HG03103 (cell line): ENCODE measurements around the gene HDC.

Experiments
- ATAC-seq: cut with Tn5 transposase; IDR thresholded peaks from one replicate; pipeline ENCODE4 v1.9.1; 2021; ENCODE audit warnings: low read depth; ENCODE audit not compliant: unreplicated experiment

The HDC gene

DNA sequence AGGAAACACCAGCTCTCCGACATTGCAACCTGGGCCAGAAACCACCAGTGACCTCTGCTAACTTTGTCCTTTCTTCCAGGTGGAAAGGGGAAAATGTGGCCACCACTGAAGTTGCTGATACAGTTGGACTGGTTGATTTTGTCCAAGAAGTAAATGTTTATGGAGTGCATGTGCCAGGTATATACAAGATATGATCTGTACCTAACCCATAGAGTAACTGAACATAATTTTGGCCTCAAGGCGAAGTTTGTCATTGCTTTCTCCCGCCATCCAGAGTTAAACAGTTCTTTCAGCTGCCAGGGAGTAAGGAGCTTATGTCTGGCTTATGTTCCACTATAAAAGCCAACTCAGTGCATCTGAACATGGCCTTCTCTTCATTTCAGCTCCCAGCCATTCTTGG is 36.7 kb downstream of the HDC start:
- no peak for ATAC-seq

DNA sequence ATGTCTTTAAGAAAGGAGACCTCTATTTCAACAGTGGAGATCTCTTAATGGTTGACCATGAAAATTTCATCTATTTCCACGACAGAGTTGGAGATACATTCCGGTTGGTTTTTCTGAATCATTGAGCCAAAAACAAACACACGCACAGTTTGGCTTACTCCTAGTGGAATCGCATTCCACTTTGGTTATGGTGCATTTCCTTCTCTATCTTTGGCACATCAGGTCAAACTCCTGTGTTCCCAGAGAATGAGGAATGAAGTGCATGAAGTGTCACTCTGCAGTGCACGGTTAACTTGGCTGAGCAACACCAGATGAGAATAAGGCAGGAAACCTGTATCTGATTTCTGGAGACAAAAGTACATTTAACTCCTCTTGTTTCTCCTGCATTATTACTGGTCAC is 38.5 kb downstream of the HDC start:
- no peak for ATAC-seq

GRCh38 chr15:50225938-50226337 is 39.6 kb downstream of the HDC start:
- ATAC-seq: no peak

DNA sequence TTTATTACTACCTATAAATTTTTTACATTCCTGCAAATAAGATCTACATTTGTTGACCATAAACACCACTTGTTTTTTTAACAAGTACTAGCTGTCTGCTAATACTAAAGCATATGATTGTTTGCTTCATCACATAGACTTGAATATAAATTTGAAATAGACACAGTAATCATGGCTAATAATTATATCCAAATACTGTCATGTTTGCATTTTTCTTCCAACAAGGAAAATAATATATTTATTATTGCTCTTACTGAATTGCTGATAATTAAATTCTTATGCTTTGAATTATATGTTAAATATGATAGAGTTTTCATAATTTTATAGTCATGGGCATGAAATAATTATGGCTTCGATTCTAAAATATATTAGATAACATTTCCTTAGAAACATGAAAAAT is 40.5 kb downstream of the HDC start:
- ATAC-seq: no peak

DNA sequence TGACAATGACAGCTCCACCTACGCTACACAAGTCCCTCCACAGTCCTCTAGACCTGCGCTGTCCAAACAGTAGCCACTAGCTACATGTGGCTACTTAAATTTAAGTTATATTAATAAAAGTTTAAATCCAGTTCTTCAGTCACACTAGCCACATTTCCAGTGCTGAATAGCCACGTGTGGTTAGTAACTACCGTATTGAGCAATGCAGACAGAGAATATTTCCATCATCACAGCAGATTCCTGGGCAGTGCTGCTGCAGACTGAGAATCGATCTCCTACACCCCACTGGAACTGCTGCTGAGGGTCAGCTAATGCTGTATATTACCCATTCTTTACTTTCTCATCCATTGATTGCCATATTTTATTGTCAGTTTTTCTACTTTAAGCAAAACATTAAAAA is 40.9 kb downstream of the HDC start:
- no peak for ATAC-seq

DNA sequence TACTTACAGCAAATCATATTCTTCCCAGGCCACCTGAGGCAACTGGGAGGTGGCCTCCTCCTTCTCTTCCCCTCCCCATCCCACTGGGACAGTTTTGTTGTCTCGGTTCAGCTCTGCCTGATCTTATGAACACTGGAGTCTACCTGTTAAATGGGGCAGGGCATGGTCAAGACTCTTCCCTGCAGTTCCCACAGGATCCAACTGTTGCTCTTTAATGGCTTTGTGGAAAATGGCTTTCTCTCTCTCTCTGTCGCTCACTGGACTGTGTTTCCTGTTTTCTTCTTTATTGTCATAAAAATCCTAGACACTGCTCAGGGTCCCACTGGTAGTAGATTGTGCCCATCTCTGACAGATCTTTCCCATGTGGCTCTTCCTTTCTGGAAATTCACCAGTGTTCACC is 43.3 kb downstream of the HDC start:
- ATAC-seq: no peak

GRCh38 chr15:50219820-50220219 is 45.7 kb downstream of the HDC start:
- ATAC-seq: no peak

GRCh38 chr15:50218691-50219090 is 46.8 kb downstream of the HDC start:
- no peak for ATAC-seq

- no peak for ATAC-seq
Measured at GRCh38 chr15:50218291-50218690, 47.2 kb downstream of the HDC start.

GRCh38 chr15:50210462-50211157 is 54.9 kb downstream of the HDC start:
- ATAC-seq: no peak

DNA sequence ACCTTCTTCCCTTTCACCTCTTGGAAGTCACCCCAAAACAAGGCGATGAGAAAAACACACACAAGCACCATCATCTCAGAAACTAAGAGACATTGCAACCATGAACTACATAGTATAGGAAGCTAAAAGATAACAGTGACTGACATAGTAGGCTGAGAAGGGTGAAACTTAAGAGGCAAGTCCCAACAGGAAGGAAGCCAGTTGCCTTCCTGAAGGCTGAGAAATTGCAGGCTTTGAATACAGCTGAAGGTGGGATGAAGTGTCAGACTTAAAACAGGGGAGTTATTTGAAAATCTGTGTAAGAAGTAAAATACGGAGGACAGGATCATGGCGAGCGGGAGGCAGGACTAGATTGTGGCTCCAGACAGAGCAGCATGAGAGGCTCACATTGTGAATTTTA is 55.7 kb downstream of the HDC start:
- ATAC-seq: no peak

DNA sequence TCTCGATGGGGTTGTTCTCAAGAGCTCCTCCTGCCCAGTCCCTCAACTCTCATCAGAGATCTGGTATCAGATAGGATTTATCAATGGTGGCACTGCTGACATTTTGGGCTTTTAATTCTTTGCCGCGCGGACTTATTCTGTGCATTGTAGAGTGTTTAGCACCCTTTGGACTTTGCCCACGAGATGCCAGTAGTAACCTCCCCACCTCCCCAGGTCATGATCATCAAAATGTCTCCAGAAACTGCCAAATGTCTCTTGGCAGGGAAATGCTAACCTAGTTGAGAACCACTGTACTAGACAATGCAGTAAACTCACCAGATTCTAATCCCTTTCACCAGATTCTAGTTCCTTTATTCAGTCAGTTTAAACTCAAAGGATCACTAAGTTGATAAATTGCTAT is 59.5 kb downstream of the HDC start:
- ATAC-seq: no peak

- no peak for ATAC-seq
Measured at GRCh38 chr15:50202003-50202402, 63.5 kb downstream of the HDC start.

DNA sequence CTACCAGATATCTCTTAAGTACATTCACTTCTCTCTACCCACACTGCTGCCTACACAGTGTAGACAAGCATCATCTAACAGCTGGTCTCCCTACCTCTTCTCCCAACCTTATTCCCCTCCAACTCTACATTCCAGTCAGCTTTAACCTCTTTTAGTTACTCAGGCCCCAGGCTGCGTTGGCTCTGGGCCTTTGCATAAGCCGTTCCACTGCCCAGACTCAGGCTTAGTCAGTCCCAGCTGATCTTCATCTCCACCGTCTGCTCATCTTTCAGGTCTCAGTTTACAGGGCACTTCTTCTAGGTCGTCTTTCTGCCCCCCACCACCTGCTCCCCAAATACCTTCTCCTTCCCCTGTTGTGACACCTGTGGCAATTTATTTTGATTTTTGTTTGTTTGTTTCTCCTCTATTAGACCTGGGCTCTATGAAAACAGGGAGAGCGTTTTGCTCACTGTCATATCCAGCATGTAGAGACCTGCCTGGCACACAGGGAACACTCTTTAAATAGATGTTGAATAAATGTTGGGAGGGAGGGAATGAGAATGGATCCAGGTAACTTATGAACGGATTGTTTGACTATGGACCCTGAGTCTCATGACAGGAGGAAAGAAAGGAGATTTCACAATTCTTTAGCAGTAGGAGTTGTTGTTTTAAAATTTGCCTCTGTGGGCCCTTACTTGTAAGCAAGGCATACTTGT is 72.5 kb downstream of the HDC start:
- ATAC-seq: no peak

DNA sequence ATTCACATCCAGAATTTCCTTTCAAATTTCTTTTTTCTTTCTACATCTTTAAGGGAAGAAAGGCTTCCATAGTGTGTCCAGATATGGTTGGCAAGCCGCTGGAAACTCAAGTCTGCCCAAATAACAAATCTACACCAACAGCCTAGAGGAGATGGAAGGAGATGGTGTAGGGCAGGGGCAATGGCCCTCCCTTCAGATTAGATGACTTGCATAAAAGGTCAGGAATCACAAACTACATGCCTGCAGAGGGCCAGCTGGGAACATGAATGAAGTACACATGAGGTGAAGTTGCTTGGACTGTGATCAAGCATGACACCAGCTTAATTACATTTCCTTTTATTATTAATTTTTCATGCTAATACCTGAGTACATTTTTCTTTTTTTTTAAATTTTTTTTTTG is 73.4 kb downstream of the HDC start:
- no peak for ATAC-seq
